GM06990 (cell line): Measurements from ENCODE around the gene PRDM10.
A peak's percentile ranks its signal among the peaks of the same experiment; 100 is the strongest.

Experiments used
- DNase-seq: peaks from one replicate; pipeline ENCODE4 v3.0.0-alpha.2; 2011; ENCODE audit not compliant: insufficient read length; ENCODE audit errors: extremely low read depth
- H3K27me3 ChIP-seq: replicated peaks from 2 replicates; pipeline ENCODE4 v1.6.0; 2011; ENCODE audit warnings: low read length; ENCODE audit not compliant: control insufficient read depth, insufficient read depth
- H3K36me3 ChIP-seq: 2 replicates; pipeline ENCODE4 v1.5.1; 2011; ENCODE audit warnings: low read length; ENCODE audit not compliant: control insufficient read depth, insufficient read depth
- H3K4me3 ChIP-seq: replicated peaks from 2 replicates; pipeline ENCODE4 v1.5.1; 2011; ENCODE audit warnings: low read depth, mild to moderate bottlenecking, control low read depth, low read length
- CTCF ChIP-seq: IDR thresholded peaks from 2 replicates; pipeline ENCODE4 v1.5.1; 2011; ENCODE audit warnings: low read length, control low read depth, mild to moderate bottlenecking, inconsistent platforms; ENCODE audit not compliant: insufficient read depth, poor library complexity, severe bottlenecking

The PRDM10 gene

GRCh38 chr11:129896062-129896461 is 106.6 kb downstream of the PRDM10 start:
- Histone ChIP-seq H3K4me3 (no peak overlapping the region), H3K27me3 (no peaks in the 10 kb centered on the region), H3K36me3 (peaks cover 4% of the 10 kb centered on the region)
- DNase-seq = no peak
- no peak for TF ChIP-seq CTCF

DNA sequence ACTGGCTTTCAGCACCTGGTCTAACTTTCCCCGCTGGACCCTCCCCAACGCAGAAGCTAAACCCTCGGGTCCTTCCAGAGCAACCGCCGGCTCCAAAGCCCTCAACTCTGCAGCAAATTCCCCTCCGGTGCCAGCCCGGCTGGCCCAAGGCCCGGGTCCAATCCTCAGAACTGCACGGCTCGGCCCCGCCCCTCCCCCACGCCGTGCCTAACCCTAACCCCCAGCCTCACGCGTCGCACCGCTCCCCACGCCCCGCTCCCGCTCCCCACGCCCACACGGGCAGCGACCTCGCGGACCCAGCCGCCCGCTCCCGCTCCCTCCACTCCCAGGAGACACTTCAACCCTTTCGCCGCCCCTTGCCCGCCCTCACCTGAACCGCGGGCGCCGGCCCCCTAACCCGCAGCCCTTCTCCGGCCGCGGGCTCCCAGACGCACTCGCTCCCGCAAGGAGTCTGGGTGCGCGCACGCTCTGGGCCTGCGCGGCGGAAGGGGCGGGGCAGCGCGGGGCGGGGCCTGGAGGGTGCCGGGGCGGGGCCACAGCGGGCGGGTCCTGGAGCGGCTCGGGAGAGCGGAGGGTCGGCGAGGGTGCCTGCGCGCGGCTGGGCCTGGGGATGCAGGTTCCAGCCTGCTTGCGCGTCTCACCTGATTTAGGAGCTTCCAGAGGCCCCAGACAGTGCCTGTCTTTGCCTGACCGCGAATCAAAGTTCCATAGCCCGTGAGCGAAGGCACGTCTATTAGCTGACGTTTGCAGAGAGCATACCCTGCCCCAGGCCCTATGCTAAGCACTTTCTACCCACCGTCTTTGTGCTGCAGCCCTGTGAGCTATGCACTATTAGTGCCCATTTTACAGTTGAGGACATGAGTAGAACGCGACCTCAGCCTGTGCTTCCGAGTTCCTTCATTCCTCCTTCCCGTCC is 107.3 kb downstream of the PRDM10 start, which contains the start of gene NFRKB:
NFRKB (minus strand) TSS at position 453 of the 916 bp plus-strand sequence. CDS start 2,729 bp downstream, outside the sequence.
- Histone ChIP-seq H3K27me3 (no peaks in the 10 kb centered on the region), H3K4me3 (peak within 1 kb of the TSS; percentile 95), H3K36me3 (peaks cover 4% of the 10 kb centered on the region)
- TF ChIP-seq CTCF = no peak
- DNase-seq = peak; percentile 83

- DNase-seq = no peak
- H3K36me3 ChIP-seq = peaks cover 4% of the 10 kb centered on the region
- peak overlapping the region; percentile 95 for H3K4me3 ChIP-seq
- H3K27me3 ChIP-seq = no peaks in the 10 kb centered on the region
- TF ChIP-seq CTCF = no peak
These were observed 108.1 kb downstream of the PRDM10 start for GRCh38 chr11:129894278-129895125.

GRCh38 chr11:129888451-129888850 is 114.2 kb downstream of the PRDM10 start:
- H3K27me3 ChIP-seq = no peaks in the 10 kb centered on the region
- no peak overlapping the region for H3K4me3 ChIP-seq
- no peak for DNase-seq
- no peak for TF ChIP-seq CTCF
- peaks cover 22% of the 10 kb centered on the region for H3K36me3 ChIP-seq

- H3K4me3 ChIP-seq = no peak overlapping the region
- no peak for TF ChIP-seq CTCF
- peaks cover 20% of the 10 kb centered on the region for H3K36me3 ChIP-seq
- no peak for DNase-seq
- no peaks in the 10 kb centered on the region for H3K27me3 ChIP-seq
These were observed 117.3 kb downstream of the PRDM10 start for GRCh38 chr11:129885381-129885780.
